ENCODE results near the gene ZBBX. TPM values are rescaled to one million over a fixed set of nuclear protein-coding genes. Genes with fewer than 3 reads are reported as not detected.

The ZBBX gene
- total and polyA plus RNA-seq, 4 donors = not detected

GRCh38 chr3:167361948-167362347 is 18.1 kb downstream of the ZBBX start:
- no peaks in the 10 kb centered on the region for H3K36me3 ChIP-seq (ENCODE audit: control insufficient read depth in 4 of 4, insufficient read depth in 3 of 4, low read depth in 1 of 4, low read length in 3 of 4)
- no peak overlapping the region for H3K27ac ChIP-seq (ENCODE audit: low read depth in 1 of 2, low read length in 2 of 2)
- no peaks in the 10 kb centered on the region for H3K9me3 ChIP-seq (ENCODE audit: control insufficient read depth in 4 of 4, low read length in 3 of 4)
- TF ChIP-seq HNF4A (conservative IDR thresholded peaks at IDR 0.05) (no peak), FOXA2 (IDR thresholded peaks at IDR 0.05) (no peak), GABPA (IDR thresholded peaks at IDR 0.05 in 1 of 2, conservative IDR thresholded peaks at IDR 0.05 in 1 of 2) (no peak), MAX (IDR thresholded peaks at IDR 0.05) (no peak), NR2F2 (IDR thresholded peaks at IDR 0.05) (no peak), YY1 (IDR thresholded peaks at IDR 0.05) (no peak), JUND (IDR thresholded peaks at IDR 0.05) (no peak), CTCF (IDR thresholded peaks at IDR 0.05; ENCODE audit: low read depth, low read length, missing input control) (no peak), ATF3 (IDR thresholded peaks at IDR 0.05) (no peak), RAD21 (IDR thresholded peaks at IDR 0.05) (no peak), EGR1 (IDR thresholded peaks at IDR 0.05; ENCODE audit: low read depth in 2 of 2) (no peak), ZBTB33 (IDR thresholded peaks at IDR 0.05) (no peak), HNF4G (IDR thresholded peaks at IDR 0.05) (no peak), SP1 (IDR thresholded peaks at IDR 0.05) (no peak), RXRA (IDR thresholded peaks at IDR 0.05) (no peak)
- 93% methylated on average over 1 of the region's 1 CpG for WGBS
- peaks cover 0 to 3% (median 0%) of the 10 kb centered on the region in 4 donors for H3K27me3 ChIP-seq (ENCODE audit: control insufficient read depth in 4 of 4, insufficient read depth in 4 of 4, low read length in 3 of 4)
- H3K4me1 ChIP-seq (ENCODE audit: control insufficient read depth in 4 of 4, insufficient read depth in 4 of 4, low read length in 3 of 4) = no peaks in the 10 kb centered on the region
- no peak for DNase-seq (ENCODE audit: low spot score)
- H3K9ac ChIP-seq (ENCODE audit: low read depth in 1 of 2, low read length in 2 of 2) = no peak overlapping the region
- no peak overlapping the region for H3K4me3 ChIP-seq (ENCODE audit: low read depth in 1 of 3, low read length in 3 of 3)

- H3K27ac ChIP-seq (ENCODE audit: low read depth in 1 of 2, low read length in 2 of 2) = no peak overlapping the region
- H3K4me3 ChIP-seq (ENCODE audit: low read depth in 1 of 3, low read length in 3 of 3) = no peak overlapping the region
- TF ChIP-seq HNF4G (IDR thresholded peaks at IDR 0.05) (no peak), RAD21 (IDR thresholded peaks at IDR 0.05) (no peak), CTCF (IDR thresholded peaks at IDR 0.05; ENCODE audit: low read depth, low read length, missing input control) (no peak), FOXA1 (IDR thresholded peaks at IDR 0.05) (no peak), NR2F2 (IDR thresholded peaks at IDR 0.05) (no peak), ATF3 (IDR thresholded peaks at IDR 0.05) (no peak), HNF4A (conservative IDR thresholded peaks at IDR 0.05) (no peak), SP1 (IDR thresholded peaks at IDR 0.05) (no peak), REST (IDR thresholded peaks at IDR 0.05) (no peak), TAF1 (conservative IDR thresholded peaks at IDR 0.05) (no peak), MAX (IDR thresholded peaks at IDR 0.05) (no peak), EGR1 (IDR thresholded peaks at IDR 0.05; ENCODE audit: low read depth in 2 of 2) (no peak), JUND (IDR thresholded peaks at IDR 0.05) (no peak), YY1 (IDR thresholded peaks at IDR 0.05) (no peak), RXRA (IDR thresholded peaks at IDR 0.05) (no peak), ZBTB33 (IDR thresholded peaks at IDR 0.05) (no peak), FOXA2 (IDR thresholded peaks at IDR 0.05) (no peak), GABPA (IDR thresholded peaks at IDR 0.05 in 1 of 2, conservative IDR thresholded peaks at IDR 0.05 in 1 of 2) (no peak)
- H3K4me1 ChIP-seq (ENCODE audit: control insufficient read depth in 4 of 4, insufficient read depth in 4 of 4, low read length in 3 of 4) = no peaks in the 10 kb centered on the region
- H3K36me3 ChIP-seq (ENCODE audit: control insufficient read depth in 4 of 4, insufficient read depth in 3 of 4, low read depth in 1 of 4, low read length in 3 of 4) = no peaks in the 10 kb centered on the region
- no peak overlapping the region for H3K9ac ChIP-seq (ENCODE audit: low read depth in 1 of 2, low read length in 2 of 2)
- DNase-seq (ENCODE audit: low spot score) = no peak
- WGBS = 82% methylated on average over 1 of the region's 1 CpG
- no peaks in the 10 kb centered on the region for H3K27me3 ChIP-seq (ENCODE audit: control insufficient read depth in 4 of 4, insufficient read depth in 4 of 4, low read length in 3 of 4)
- no peaks in the 10 kb centered on the region for H3K9me3 ChIP-seq (ENCODE audit: control insufficient read depth in 4 of 4, low read length in 3 of 4)
Measured at GRCh38 chr3:167361306-167361705, 18.8 kb downstream of the ZBBX start.
